ENCODE results near the gene TFAP2E.

Gene TFAP2E

DNA sequence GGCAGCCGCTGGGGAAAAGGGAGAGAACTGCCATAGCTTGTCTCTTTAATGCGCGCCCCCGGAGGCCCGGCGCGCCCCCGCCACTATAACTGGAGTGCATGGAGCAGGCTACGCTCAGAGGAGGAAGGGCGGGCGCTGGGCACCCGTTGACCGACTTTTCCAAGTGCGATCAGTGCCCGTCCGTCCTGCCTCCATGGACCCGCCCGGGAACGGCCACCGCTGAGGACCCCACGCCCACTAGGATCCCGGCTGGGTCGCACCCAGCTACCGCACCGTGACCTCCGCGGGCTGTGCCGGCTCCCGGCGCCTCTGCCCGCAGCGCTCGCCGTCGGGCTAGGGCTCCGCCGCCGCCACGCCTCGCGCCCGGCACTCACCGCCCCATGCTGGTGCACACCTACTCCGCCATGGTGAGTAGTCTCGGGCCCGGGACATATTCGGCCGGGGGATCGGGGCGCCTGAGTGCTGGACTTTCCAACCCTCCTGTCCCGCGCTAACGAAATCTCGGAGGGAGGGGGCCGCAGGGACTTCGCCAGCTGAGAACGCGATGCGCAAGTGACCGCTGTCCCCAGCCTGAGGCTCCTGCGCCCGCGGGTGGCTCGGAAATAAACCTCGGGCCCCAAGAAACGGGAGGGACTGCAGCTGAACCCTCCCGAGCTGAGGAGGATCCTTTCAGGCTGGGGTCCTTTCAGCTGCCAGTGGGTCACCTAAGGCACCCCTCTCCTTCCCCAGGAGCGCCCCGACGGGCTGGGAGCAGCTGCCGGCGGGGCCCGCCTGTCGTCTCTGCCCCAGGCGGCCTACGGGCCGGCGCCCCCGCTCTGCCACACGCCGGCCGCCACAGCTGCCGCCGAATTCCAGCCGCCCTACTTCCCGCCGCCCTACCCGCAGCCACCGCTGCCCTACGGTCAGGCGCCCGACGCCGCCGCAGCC lies at the start of gene TFAP2E:
Gene TFAP2E (plus strand): TSS at position 117 of the 927 bp plus-strand sequence. CDS start 264 bp downstream, at position 381.
- peak; percentile 80 for DNase-seq (ENCODE audit: low spot score)

DNA sequence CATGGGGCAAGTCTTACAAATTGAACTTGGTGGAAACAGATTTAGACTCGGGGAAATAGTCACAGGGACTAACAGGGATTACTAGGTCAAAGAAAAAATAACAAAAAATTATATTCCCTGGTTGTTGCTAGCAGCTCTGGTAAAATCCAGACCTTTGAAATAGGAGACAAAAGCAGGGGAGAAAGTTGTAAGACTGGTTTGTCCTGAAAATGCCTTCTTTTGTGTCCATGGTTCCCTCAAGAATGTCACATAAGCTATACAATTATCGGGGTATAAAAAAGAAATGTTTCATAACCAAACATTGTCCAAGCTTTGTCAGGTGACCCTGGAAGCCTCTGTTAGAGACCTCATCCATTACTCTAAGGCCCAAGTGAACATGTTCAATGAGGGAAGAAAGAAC lies 49.0 kb upstream of the TFAP2E start:
- no peak for DNase-seq (ENCODE audit: low spot score)

DNA sequence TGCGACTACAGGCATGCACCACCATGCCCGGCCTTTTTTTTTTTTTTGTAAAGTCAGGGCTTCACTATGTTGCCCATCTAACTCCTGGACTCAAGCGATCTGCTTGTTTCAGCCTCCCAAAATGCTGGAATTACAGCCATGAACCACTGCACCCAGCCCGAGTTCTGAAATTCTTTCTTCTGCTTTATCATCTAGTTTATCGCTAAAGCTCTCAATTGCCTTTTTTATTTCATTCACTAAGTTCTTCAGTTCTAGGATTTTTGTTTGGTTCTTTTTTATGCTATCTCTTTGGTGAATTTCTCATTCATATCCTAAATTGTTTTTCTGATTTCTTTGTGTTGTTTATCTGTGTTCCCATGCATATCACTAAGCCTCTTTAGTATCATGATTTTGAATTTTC lies 42.9 kb upstream of the TFAP2E start:
- DNase-seq (ENCODE audit: low spot score): no peak

DNA sequence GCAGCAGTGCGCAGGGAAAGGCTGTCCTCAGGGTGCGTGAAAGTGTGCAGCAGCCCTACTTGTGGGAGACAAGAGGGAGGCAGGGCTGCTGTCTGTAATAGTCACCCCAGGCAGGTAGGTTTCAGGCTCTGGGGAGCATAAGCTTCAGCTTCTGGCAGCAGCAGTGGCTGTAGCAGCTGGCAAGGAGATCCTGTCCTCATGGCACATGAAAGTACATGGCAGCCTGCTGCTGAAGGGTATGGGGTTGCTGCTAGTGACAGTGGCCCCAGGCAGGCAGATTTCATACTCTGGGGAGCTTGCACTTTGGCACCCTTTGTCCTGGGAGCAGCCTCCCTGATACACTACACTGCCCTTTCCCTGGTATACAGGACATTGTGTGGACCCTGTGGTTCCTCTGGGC lies 42.2 kb upstream of the TFAP2E start:
- DNase-seq (ENCODE audit: low spot score): no peak

DNA sequence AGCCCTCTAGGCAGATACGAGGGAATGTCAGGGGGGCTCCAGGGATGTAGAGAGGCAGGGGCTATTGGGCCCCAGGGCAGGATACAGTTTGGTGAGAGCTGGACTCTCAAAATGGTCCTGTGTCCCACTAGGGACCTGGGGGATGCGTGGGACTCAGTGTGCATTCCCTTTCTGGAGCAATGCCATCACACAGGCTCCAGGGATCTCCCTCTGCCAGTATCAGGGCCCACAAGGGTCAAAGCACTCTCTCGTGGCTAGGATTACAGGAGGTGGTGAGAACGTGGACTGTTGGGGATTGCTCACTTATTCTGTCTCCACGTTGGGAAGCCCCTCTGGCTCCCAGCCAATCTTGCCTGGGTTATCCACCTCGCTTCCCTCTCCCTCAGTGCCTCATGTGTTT lies 41.7 kb upstream of the TFAP2E start:
- DNase-seq (ENCODE audit: low spot score): no peak

DNA sequence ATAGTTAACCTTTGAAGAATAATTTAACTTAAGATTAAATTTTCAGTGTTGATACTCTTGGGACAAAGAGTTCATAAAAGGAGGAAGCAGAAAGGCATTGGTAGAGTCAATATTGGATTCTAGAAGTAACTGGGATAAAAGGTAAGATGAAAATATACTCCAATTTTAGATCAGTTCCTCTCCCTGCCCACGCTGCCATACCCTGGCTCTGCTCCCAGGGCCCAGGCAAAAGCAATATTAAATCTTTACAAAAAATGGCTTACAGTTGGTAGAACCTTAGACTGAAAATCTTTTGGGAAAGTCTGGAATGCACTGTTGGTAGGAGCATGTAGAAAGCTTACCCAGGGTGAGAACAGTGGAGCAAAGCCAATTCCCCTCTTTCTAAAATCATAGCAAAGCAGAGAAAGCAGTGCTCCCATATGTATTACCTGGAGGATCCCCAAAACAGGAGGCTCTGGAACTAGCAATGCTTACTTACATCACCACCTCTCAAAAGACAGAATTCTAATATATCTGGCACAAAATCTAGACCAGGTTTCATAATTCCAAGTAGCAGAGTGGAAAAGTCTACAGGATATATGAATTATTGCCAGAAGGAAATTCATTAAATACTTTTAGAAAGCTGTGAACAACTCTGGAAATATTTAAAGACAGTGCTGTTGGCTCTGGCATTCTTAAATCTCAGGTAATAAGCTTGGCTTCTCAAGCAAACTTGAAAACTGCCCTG lies 40.5 kb upstream of the TFAP2E start:
- DNase-seq (ENCODE audit: low spot score): no peak

DNA sequence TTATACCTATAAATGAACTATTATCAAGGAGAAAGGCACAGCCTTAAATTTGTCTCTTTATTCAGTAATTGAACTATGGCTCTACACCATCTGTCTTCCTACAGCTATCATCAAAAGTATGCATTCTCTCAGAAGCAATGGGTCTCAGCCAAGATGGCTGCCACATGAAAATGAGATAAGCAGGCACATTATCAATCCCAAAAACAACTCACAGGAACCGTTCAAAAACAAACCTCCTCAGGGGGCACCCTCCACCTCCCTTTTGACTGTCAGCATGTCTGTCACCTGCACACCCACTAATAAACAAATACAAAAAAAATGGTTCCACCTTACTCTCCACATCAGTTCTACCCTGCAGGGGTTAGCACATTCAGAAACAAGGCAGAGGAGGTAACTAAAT lies 39.5 kb upstream of the TFAP2E start:
- no peak for DNase-seq (ENCODE audit: low spot score)

DNA sequence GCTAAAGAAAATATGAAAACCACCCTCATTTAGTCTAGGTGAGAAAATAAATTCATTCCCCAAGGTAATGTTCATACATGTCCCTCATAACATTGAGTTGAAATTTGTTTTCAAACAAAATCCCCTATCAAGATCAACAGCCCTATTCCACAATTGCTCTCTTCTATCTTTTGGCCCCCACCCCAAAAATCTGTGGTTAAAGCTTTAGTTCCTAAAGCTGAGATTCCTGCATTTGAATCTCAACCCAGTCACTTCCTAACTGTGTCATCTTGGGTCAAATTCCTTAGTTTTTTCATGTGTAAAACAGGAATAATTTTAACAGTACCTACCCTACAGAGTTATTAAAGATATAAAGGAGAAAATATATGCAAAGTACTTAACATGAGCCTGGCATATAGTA lies 37.9 kb upstream of the TFAP2E start:
- DNase-seq (ENCODE audit: low spot score): no peak

DNA sequence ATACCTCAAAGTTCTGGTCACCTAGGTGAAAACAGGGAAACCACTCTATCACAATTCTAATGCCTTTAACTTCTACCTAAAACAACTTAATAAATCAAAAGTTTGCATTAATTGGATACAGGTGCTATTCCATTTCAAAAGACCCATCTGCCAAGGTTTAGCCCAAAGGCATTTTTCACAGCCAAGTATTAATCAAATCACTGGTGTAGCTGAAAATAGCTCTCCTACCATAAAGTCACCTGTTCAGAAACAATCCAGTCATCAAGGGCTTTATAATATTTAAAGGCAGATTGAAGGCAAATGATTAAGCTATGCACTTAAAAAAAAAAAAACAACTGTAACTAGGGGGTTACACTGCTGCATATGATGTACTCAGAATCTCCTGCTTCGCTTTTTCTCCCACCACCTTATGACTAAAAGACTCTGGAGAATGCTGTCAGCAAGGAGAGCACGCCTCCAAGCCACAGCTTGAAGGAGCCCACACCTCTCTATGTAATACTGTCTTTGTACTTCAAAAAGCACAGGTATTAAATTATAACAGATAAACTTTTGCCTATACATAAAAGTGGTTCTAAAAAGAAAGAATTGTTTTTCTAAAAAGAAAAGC lies 36.5 kb upstream of the TFAP2E start:
- DNase-seq (ENCODE audit: low spot score): no peak

DNA sequence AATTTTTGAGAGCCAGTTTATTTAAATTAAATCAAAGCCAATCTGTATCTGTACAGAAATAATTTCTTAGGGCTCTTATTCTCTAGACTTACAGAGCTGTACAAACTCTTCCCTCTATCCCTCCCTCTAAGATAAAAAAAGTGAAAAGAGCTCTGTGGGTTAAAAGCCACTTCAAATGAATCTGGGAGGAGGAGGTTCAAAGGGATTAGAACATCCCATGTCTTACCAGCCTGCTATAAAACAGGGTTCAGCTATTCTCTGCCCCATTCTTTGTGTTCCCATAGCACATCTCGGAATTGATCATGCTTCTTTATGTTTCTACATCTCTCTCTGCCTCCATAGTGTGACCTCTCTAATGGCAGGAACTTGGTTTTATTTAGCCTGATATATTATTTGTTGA lies 35.3 kb upstream of the TFAP2E start:
- DNase-seq (ENCODE audit: low spot score): no peak

DNA sequence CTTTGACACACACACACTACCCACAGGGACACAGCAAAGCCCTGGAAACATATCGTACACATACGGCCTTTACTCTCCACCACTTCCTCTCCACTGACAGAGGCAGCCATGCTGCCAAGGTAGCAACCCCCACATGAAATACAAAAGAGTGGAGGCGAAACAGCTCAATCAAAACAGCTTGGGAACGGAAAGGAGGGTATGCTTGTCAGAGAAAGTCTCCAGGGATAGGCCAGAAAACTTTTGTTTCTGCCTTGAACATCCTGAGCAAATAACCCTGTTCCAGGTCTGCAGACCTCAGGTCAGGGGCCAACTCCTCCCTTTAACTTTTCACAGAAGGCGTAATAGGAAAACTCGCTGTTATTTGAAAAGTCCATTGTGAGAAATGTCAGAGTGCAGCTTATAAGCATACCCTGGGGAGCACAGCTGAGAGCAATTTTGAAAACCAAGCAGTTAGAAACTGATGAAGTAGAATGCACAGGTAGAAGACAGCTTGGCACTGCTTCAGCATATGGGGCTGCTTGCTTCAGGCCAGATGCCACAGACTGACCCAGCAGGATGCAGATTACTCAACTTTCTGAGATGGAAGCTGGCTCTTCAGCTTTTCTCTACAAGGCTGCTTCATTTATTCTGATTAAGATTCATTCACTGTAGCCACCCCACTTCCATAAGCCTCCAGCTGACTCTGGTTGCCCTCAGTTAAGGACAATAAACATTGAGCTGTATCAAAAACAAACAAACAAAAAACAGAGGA lies 33.9 kb upstream of the TFAP2E start:
- DNase-seq (ENCODE audit: low spot score): no peak

DNA sequence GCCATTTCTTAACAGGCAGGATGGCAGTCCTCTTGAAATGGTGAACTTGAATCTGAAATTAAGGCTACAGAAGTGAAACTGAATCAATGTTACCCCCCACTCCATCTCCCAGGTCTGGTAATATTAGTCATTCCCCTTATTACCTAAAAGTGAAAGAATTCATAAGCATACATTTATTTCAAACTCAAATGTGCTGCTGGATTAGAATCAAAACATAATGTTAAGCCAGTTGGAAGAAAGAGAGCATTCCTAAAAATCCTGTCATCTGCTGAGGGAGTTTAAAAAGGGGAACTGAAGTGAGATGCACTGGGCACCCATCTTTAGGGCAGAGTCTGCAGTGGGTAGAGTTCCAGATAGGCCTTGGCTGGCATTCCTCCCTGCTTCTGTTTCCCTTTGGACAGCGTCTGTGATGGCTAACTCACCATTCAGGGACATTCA lies 33.3 kb upstream of the TFAP2E start:
- DNase-seq (ENCODE audit: low spot score): no peak

DNA sequence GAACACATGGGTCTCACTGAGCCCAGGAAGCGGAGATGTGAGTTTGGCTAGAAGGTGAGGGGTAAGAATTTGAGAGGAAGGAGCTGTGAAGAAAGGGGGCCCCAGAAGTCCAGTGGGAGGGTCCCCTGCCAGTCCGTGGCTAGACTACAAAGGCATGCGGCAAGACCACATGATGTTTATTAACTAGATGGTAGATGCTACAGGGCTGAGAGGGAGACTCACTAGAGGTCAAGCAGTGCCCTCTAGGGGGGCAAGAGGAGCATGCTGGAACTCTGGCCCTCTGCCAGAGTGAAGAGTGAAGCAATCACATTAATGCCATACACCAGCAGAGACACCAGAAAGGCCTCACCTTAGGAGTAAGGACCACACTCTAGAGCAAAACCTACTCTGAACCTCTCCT lies 28.1 kb upstream of the TFAP2E start:
- peak; percentile 64 for DNase-seq (ENCODE audit: low spot score)

DNA sequence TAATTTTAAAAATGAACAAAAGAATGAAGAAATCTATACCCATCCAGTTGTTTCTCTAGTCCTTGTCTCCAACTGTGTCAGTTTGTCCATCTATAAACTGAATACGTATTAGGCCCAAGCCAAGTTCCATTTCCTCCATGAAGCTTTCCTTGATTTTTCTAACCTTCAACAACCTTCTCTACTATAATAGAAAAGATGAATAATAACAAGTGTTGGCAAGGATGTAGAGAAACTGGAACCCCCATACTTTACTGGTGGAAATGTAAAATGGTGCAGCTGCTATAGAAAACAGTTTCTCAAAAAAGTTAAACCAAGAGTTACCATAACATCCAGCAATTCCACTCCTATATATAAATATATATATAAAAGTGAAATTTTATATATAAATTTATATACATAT lies 26.5 kb upstream of the TFAP2E start:
- DNase-seq (ENCODE audit: low spot score): no peak

DNA sequence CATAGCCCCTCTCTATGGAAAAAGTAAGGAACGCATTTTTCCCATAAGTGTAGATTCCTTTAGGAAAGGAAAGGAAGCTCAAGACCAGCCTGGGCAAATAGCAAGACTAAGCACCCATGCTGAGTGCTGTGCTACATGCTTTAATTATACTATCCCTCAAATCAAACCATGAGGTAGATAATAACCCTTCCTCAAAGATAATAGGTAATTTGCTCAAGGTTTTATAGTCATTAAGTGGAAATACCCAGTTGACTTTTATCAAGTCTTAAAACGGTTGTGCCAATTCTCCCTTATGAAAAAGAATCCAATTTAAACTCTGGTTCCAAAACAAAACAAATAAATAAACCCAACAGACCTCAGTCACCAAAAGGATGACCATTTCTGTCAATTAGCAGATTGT lies 19.3 kb upstream of the TFAP2E start:
- DNase-seq (ENCODE audit: low spot score): no peak

DNA sequence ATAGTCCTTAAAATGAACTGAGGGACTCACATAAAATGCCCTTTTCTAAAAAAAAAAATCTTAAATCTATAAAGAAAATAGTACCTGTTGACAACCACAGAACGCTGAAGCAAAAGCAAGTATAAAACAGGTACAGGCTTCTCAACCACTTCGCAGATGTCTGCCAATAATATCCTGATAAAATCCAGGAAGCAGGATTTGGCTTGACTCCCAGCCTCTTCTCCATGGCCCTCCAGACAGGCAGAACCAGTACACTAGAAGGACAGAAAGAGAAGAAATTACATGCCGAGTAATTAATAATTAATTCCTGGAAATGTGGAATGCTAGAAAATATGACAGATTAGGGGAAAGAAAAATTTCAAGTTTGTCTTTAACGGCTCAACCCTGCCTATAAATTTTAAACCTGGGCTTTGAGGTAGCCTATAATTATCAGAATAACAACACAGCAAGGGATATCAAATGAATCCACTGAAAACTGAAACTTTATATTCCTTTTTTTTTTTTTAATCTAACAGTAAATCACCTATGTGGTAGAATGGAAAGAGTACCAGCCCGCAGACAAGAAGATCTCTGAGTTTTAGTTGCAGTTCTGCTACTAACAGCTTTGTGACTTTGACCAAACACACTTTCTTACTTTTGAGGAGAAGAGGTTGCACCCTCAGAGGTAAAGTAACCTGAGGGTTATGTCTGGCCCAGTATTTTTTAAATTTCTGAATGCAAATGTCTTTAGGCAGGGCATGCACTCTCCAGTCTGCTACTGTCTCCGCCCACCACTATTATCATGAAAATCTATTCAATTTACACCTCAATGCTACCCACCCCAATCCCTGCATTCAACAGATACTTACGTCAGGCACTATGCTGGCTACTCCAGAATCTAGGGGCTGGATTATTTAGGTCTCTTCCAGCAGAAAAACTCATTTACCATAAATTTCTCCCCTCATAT lies 18.6 kb upstream of the TFAP2E start:
- no peak for DNase-seq (ENCODE audit: low spot score)

DNA sequence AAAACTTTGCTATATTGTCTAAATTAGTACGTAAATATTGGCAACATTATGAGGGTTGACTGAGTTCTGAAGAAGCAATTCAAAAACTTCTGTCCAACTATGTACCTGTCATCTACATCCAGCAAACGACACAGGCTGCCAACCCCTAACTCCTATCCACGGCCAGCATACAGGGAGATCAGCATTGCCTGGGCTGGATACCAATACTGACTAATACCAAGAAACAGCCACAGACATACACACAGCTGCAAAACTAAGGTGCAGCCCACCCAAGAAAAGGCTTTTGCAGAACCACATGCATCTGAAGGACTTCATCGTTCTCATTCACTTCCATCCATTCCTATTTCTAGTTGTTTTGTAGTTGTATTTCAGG lies 17.9 kb upstream of the TFAP2E start:
- no peak for DNase-seq (ENCODE audit: low spot score)

DNA sequence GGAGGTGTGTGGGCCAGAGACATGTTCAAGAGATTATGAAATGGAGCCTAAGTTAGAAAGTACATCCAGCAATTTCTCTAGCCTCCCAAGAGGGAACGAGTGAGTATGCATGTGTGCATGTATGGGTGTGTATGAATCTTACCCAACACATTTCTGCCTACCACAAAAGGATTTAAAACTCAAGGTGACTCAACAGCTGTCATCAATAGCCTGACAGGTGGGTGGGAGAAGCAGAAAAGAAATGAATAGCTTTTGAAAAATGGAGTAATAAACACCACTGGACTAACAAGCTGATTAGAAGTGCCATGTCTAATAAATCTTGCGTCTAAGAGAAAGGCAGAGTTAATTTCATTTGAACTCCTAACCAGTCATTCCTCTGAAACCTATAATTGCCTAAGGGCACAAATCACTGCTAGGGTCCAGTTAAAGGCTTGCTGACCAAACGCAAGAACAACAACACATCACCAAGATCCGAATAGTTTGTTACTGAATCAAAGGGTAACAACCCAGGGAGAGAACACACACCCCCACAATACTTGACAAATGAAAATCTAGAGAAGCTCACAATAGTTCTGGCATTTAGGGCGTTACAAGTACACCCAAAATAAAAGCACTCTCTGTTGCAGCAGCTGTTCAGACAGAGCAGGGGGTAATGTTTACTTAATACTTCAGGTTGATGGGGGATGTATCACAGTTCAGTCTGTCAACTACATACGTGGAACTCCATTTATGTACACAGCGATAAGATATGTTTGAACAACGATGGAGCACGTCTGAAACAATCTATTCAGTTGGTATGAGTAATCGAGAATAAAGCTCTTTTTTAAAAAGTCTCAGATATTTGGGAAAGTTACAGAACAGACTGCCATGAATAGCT lies 17.3 kb upstream of the TFAP2E start:
- no peak for DNase-seq (ENCODE audit: low spot score)

DNA sequence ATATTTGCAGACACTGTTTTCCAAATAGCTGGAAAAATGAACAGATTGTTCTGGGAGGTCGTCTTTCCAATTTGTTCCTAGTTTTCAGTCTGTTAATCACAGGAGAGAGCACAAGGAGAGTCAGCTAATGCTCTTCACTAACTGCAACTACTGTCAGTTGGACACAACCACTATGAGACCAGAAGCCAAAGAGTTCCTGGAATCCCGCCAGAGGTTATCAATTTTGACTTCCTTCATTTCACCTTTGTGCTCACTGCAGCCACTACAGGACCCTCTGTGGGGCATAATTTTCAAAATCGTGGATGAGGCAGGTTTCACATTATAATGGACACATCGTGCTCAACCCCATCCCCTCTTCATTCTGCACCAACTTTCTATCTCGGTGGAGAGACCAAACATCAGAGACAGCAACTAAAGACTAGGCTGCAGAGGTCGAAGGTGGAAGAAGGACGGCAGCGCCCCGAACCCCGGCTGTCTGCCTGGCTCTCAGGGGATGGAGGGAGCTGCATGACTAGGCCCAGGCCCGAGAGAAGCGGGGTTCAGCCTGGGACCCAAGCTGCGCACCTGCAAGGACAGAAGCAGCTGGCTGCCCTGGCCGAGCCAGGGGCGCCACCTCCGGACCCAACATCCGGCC lies 16.5 kb upstream of the TFAP2E start:
- no peak for DNase-seq (ENCODE audit: low spot score)
